HAP-1 (cell line): ENCODE measurements around the gene DMXL1.

Source experiments
- DNase-seq, 2 experiments: peaks; one replicate each; pipeline ENCODE4 v3.0.0-alpha.2; 2016 to 2020; ENCODE audit warnings: low spot score in 2 of 2
- H3K27me3 ChIP-seq: fragments of 250-450 bp; sonication (Bioruptor Pico); 2 replicates; pipeline ENCODE4 v1.5.1; 2020; ENCODE audit warnings: low read depth, mild to moderate bottlenecking, moderate library complexity
- H3K36me3 ChIP-seq: fragments of 250-450 bp; sonication (Bioruptor Pico); replicated peaks from 2 replicates; pipeline ENCODE4 v1.5.1; 2020; ENCODE audit warnings: mild to moderate bottlenecking
- H3K4me1 ChIP-seq: fragments of 250-450 bp; sonication (Bioruptor Pico); 2 replicates; pipeline ENCODE4 v1.5.1; 2020; ENCODE audit warnings: mild to moderate bottlenecking
- H3K4me3 ChIP-seq: fragments of 250-450 bp; sonication (Bioruptor Pico); 2 replicates; pipeline ENCODE4 v1.5.1; 2020; ENCODE audit warnings: mild to moderate bottlenecking, moderate library complexity
- H3K9me3 ChIP-seq: fragments of 250-450 bp; sonication (Bioruptor Pico); 2 replicates; pipeline ENCODE4 v1.5.1; 2020; ENCODE audit warnings: mild to moderate bottlenecking, moderate library complexity
- in situ Hi-C: fragments of 300-500 bp; cut with MboI; formaldehyde crosslinking; loops from 3 replicates; pipeline ENCODE4 v1.14.3; 2020; ENCODE audit warnings: low sequenced_read_pairs, inconsistent platforms, mixed read lengths

Gene DMXL1

DNA sequence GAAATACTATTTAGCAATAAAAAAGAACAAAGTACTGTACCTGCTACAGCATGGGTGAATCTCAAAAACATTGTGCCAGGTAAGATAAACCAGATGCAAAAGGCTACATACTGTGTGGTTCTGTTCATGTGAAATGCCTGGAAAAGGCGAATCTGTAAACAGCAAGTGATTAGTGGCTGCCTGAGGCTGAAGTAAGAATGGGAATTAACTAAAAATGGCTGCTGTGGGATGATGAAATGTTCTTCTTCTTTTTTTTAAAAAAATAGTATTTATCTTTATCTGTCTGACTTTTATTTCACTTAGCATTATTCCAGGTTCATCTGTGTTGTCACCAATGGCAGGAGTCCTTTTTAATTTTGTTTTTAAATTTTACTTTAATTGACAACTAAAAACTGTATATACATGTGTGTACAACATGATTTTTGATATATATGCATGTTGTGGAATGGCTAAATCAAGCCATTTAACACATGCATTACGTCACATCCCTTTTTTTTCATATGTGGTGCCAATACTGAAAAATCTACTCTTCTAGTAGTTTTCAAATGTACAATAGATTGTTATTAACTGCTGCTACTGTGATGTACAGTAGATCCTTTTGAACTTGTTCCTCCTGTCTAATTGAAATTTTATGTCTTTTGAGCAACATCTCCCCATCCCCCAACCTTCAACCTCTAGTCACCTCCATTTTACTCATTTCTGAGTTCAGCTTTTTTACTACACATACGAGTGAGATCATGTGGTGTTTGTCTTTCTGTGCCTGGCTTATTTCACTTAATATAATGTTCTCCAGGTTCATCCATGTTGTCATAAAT is 222.0 kb downstream of the DMXL1 start:
- Histone ChIP-seq H3K4me3 (no peak overlapping the region), H3K9me3 (no peaks in the 10 kb centered on the region), H3K4me1 (peaks cover 14% of the 10 kb centered on the region), H3K27me3 (no peaks in the 10 kb centered on the region), H3K36me3 (no peaks in the 10 kb centered on the region)
- in situ Hi-C loops = no loop called here
- DNase-seq = no peak

GRCh38 chr5:119293516-119293829 is 222.6 kb downstream of the DMXL1 start:
- no peak overlapping the region for H3K4me3 ChIP-seq
- H3K27me3 ChIP-seq = no peaks in the 10 kb centered on the region
- H3K4me1 ChIP-seq = peaks cover 8% of the 10 kb centered on the region
- no peak for DNase-seq
- no peaks in the 10 kb centered on the region for H3K9me3 ChIP-seq
- H3K36me3 ChIP-seq = no peaks in the 10 kb centered on the region
- in situ Hi-C loops = no loop called here
